ENCODE measurements around the gene SYMPK.

GRCh38 chr19:45862271-45862563 lies 730 bp downstream of the SYMPK start:
- TF ChIP-seq CTCF (IDR thresholded peaks at IDR 0.05): no peak
- no peak for TF ChIP-seq TEAD4 (IDR thresholded peaks at IDR 0.05; ENCODE audit: borderline replicate concordance, insufficient read depth)
- no peak for TF ChIP-seq MAX (IDR thresholded peaks at IDR 0.05; ENCODE audit: low read depth)
- no peak for TF ChIP-seq EZH2phosphoT487 (IDR thresholded peaks at IDR 0.05; ENCODE audit: borderline replicate concordance, low read depth)
- TF ChIP-seq FOSL2 (IDR thresholded peaks at IDR 0.05; ENCODE audit: borderline replicate concordance, low read depth): no peak
- no peak for TF ChIP-seq EP300 (IDR thresholded peaks at IDR 0.05; ENCODE audit: borderline replicate concordance in 1 of 2, low read depth in 1 of 2, low read length in 1 of 2)
- no peak for TF ChIP-seq YY1 (IDR thresholded peaks at IDR 0.05; ENCODE audit: low read depth)
- no peak for TF ChIP-seq REST (IDR thresholded peaks at IDR 0.05; ENCODE audit: low read depth, low read length)
- no peak for TF ChIP-seq SIN3A (IDR thresholded peaks at IDR 0.05; ENCODE audit: borderline replicate concordance, low read depth, low read length)

Measured in SK-N-SH (cell line).